Measurements from ENCODE around the gene SBNO1. TPM values are rescaled to one million over a fixed set of nuclear protein-coding genes. Genes with fewer than 3 reads are reported as not detected.
A peak's percentile ranks its signal among the peaks of the same experiment; 100 is the strongest.

Gene SBNO1
- total RNA-seq, 1 experiment from 2014 or later = 43.8 TPM

DNA sequence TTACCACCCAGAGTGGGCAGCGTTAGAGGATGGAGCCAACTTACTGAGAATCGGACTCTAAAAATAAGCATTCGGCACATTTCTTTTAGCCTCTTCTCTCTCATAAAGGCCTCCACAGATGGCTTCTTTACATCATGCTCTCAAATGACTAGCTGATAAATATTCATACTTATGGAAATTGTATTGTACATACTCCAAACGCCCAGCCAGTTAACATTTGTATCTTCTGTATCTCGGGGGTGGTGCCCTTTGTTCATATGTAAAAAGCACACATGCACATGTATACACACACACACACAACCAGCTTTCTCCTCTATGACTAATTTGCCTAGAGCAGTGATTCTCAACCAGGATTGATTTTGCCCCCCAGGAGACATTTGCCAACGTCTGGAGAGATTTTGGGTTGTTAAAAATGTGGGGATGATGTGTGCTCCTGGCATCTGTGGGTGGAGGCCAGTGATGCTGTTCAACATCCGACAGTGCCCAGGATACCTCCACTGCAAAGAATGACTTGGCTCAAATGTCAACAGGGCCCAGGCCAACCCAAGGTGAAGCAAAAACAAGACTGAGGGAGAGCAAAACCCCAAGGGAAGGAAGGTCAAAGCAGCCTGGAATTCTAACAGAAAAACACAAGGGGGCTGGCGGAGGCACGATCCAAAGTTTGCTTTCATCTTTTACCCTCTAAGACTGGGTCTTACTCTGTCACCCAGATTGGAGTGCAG is 77.8 kb downstream of the SBNO1 start:
- no peak for TF ChIP-seq TCF7L2 (IDR thresholded peaks at IDR 0.05; ENCODE audit: borderline replicate concordance, extremely low read depth, insufficient read depth, insufficient read length)
- TF ChIP-seq, protein P1, sequence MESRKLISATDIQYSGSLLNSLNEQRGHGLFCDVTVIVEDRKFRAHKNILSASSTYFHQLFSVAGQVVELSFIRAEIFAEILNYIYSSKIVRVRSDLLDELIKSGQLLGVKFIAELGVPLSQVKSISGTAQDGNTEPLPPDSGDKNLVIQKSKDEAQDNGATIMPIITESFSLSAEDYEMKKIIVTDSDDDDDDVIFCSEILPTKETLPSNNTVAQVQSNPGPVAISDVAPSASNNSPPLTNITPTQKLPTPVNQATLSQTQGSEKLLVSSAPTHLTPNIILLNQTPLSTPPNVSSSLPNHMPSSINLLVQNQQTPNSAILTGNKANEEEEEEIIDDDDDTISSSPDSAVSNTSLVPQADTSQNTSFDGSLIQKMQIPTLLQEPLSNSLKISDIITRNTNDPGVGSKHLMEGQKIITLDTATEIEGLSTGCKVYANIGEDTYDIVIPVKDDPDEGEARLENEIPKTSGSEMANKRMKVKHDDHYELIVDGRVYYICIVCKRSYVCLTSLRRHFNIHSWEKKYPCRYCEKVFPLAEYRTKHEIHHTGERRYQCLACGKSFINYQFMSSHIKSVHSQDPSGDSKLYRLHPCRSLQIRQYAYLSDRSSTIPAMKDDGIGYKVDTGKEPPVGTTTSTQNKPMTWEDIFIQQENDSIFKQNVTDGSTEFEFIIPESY (IDR thresholded peaks at IDR 0.05; ENCODE audit: extremely low read depth, insufficient replicate concordance, low read length) = no peak
- TF ChIP-seq SP1 (IDR thresholded peaks at IDR 0.05; ENCODE audit: low read depth) = no peak
- TF ChIP-seq FOSL1 (IDR thresholded peaks at IDR 0.05; ENCODE audit: low read depth) = no peak
- TF ChIP-seq YY1 (IDR thresholded peaks at IDR 0.05; ENCODE audit: extremely low read depth, insufficient replicate concordance, low read depth, low read length) = no peak
- TF ChIP-seq POLR2A (IDR thresholded peaks at IDR 0.05; ENCODE audit: borderline replicate concordance, extremely low read depth, insufficient read depth, insufficient read length) = no peak
- no peak for TF ChIP-seq SRF (IDR thresholded peaks at IDR 0.05; ENCODE audit: low read depth)
- TF ChIP-seq JUND (IDR thresholded peaks at IDR 0.05) = no peak
- TF ChIP-seq ZFX (IDR thresholded peaks at IDR 0.05) = no peak
- no peak for TF ChIP-seq POLR2AphosphoS5 (IDR thresholded peaks at IDR 0.05; ENCODE audit: low read depth, low read length)
- TF ChIP-seq CEBPB (IDR thresholded peaks at IDR 0.05; ENCODE audit: low read depth) = no peak
- TF ChIP-seq, protein P2, sequence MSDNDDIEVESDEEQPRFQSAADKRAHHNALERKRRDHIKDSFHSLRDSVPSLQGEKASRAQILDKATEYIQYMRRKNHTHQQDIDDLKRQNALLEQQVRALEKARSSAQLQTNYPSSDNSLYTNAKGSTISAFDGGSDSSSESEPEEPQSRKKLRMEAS (IDR thresholded peaks at IDR 0.05) = no peak
- no peak for TF ChIP-seq ZNF274 (IDR thresholded peaks at IDR 0.05; ENCODE audit: low read depth, low read length)
- TF ChIP-seq, protein P3, sequence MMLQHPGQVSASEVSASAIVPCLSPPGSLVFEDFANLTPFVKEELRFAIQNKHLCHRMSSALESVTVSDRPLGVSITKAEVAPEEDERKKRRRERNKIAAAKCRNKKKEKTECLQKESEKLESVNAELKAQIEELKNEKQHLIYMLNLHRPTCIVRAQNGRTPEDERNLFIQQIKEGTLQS (IDR thresholded peaks at IDR 0.05) = no peak
- TF ChIP-seq, protein P4, sequence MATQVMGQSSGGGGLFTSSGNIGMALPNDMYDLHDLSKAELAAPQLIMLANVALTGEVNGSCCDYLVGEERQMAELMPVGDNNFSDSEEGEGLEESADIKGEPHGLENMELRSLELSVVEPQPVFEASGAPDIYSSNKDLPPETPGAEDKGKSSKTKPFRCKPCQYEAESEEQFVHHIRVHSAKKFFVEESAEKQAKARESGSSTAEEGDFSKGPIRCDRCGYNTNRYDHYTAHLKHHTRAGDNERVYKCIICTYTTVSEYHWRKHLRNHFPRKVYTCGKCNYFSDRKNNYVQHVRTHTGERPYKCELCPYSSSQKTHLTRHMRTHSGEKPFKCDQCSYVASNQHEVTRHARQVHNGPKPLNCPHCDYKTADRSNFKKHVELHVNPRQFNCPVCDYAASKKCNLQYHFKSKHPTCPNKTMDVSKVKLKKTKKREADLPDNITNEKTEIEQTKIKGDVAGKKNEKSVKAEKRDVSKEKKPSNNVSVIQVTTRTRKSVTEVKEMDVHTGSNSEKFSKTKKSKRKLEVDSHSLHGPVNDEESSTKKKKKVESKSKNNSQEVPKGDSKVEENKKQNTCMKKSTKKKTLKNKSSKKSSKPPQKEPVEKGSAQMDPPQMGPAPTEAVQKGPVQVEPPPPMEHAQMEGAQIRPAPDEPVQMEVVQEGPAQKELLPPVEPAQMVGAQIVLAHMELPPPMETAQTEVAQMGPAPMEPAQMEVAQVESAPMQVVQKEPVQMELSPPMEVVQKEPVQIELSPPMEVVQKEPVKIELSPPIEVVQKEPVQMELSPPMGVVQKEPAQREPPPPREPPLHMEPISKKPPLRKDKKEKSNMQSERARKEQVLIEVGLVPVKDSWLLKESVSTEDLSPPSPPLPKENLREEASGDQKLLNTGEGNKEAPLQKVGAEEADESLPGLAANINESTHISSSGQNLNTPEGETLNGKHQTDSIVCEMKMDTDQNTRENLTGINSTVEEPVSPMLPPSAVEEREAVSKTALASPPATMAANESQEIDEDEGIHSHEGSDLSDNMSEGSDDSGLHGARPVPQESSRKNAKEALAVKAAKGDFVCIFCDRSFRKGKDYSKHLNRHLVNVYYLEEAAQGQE (IDR thresholded peaks at IDR 0.05; ENCODE audit: low read depth) = no peak
- no peak for TF ChIP-seq CBX3 (IDR thresholded peaks at IDR 0.05; ENCODE audit: low read depth)
- no peak for TF ChIP-seq EZH2 (IDR thresholded peaks at IDR 0.05)
- no peak for TF ChIP-seq EZH2phosphoT487 (IDR thresholded peaks at IDR 0.05; ENCODE audit: borderline replicate concordance)
- no peak for TF ChIP-seq EGR1 (IDR thresholded peaks at IDR 0.05; ENCODE audit: low read depth)
- RAD21 ChIA-PET (ENCODE audit: low non-redundant PET in 1 of 2, low total read pairs in 2 of 2, uncharacterized antibody in 2 of 2, unreplicated experiment in 2 of 2) = no interaction called here
- Histone ChIP-seq H3K4me3 (replicated peaks in 1 of 2; ENCODE audit: low read depth in 1 of 2, low read length in 2 of 2) (no peak overlapping the region), H3K36me3 (ENCODE audit: control insufficient read depth in 1 of 2, insufficient read depth in 2 of 2, low read length in 2 of 2) (peaks cover 6 to 15% of the 10 kb centered on the region in 2 experiments; a peak in 2 of 4 replicates), H3K27ac (ENCODE audit: low read depth, low read length) (no peak overlapping the region), H3K9ac (ENCODE audit: low read length) (no peak overlapping the region), H3K4me2 (ENCODE audit: low read length) (no peak overlapping the region), H3K79me2 (ENCODE audit: insufficient read depth, low read length) (no peaks in the 10 kb centered on the region; the same call in 1 of the 2 replicates), H3K4me1 (ENCODE audit: control insufficient read depth in 1 of 2, insufficient read depth in 2 of 2, low read length in 2 of 2) (0 out of 4 replicates have a peak, but pooled peaks cover 0 to 2% of the 10 kb centered on the region in 2 experiments), H2AFZ (ENCODE audit: low read depth, low read length, poor library complexity, severe bottlenecking) (no peak overlapping the region), H3K9me3 (ENCODE audit: control insufficient read depth in 1 of 2, insufficient read depth in 1 of 2, low read depth in 1 of 2, low read length in 2 of 2) (no peaks in the 10 kb centered on the region), H3K9me2 (ENCODE audit: insufficient read depth) (no peaks in the 10 kb centered on the region), H3K27me3 (ENCODE audit: insufficient read depth, low read length) (no peaks in the 10 kb centered on the region), H4K20me1 (ENCODE audit: insufficient read depth) (0 out of 2 replicates have a peak, but pooled peaks cover 4% of the 10 kb centered on the region)
- CTCF ChIA-PET = no interaction called here
- DNase-seq (ENCODE audit: low read depth, low spot score) (no peak), ATAC-seq (peak; percentile 18; the same call in 1 of the 2 replicates)
- POLR2A ChIA-PET = no interaction called here
- intact Hi-C loops (cut with micrococcal nuclease) = no loop called here
- BruUV-seq (replicated peaks) = no TSS peak

Measured in HCT116 (cell line).